ENCODE results near the gene TSPO2. TPM values are rescaled to one million over a fixed set of nuclear protein-coding genes. Genes with fewer than 3 reads are reported as not detected.
A peak's percentile ranks its signal among the peaks of the same experiment; 100 is the strongest.

TSPO2 gene
- total RNA-seq, 1 experiment from 2014 or later, result not detected

- no peak for DNase-seq (ENCODE audit: low read depth)
Measured at GRCh38 chr6:41027241-41027640, 15.0 kb upstream of the TSPO2 start.

- DNase-seq (ENCODE audit: low read depth), result peak; percentile 69
Measured at GRCh38 chr6:41027799-41028560, 14.3 kb upstream of the TSPO2 start.

GRCh38 chr6:41028561-41029412 lies 13.5 kb upstream of the TSPO2 start:
- peak; percentile 17 for DNase-seq (ENCODE audit: low read depth)

- no peak for DNase-seq (ENCODE audit: low read depth)
Measured at GRCh38 chr6:41032830-41033229, 9.4 kb upstream of the TSPO2 start.

GRCh38 chr6:41033776-41034175 lies 8.5 kb upstream of the TSPO2 start:
- DNase-seq (ENCODE audit: low read depth), result no peak

- no peak for DNase-seq (ENCODE audit: low read depth)
Measured at GRCh38 chr6:41036186-41036585, 6.1 kb upstream of the TSPO2 start.

- DNase-seq (ENCODE audit: low read depth), result no peak
Measured at GRCh38 chr6:41036601-41037000, 5.7 kb upstream of the TSPO2 start.

DNA sequence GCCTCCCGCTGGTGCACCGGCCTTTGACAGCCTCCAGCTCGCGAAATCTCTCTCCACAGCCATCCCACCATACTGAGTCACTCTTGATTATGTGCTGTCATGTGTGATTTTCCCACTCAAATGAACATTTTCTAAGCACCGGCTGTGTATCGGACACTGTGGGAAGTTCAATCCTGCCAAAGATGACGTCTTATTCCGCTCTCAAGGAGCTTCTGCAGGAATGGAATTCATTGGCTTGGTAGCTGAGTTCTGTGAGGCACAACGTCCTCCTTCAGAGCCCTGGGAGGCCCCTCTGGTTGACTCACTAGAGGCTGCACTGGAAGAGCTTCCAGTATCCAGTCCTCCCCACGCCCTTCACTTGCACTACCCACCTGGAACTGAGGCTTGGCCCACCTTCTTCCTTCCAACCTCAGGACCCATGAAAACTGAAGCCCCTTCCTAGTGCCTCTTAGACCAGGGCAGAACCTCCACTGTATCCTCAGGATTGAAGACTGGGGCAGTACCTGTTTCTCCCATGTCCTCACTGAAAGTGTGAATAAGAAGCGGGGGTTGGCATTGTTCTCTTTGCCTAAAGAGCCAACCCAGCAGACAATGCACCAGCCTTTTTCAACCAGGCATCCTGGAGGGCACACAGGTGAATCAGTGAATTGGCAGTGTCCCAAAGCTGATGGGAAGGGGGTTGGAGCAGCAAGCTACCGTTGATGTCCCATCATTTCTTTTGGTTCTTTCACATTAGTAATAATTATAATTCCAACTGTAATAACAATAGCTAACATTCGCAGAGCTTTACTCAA lies 5.0 kb upstream of the TSPO2 start:
- no peak for DNase-seq (ENCODE audit: low read depth)

- DNase-seq (ENCODE audit: low read depth), result no peak
Measured at GRCh38 chr6:41038205-41038604, 4.1 kb upstream of the TSPO2 start.

- DNase-seq (ENCODE audit: low read depth), result no peak
Measured at GRCh38 chr6:41039060-41039998, 2.9 kb upstream of the TSPO2 start, which contains the start of gene UNC5CL. TSS of gene UNC5CL (minus strand) at chr6:41039221. CDS start at chr6:41035074, 4,147 bp downstream.

DNA sequence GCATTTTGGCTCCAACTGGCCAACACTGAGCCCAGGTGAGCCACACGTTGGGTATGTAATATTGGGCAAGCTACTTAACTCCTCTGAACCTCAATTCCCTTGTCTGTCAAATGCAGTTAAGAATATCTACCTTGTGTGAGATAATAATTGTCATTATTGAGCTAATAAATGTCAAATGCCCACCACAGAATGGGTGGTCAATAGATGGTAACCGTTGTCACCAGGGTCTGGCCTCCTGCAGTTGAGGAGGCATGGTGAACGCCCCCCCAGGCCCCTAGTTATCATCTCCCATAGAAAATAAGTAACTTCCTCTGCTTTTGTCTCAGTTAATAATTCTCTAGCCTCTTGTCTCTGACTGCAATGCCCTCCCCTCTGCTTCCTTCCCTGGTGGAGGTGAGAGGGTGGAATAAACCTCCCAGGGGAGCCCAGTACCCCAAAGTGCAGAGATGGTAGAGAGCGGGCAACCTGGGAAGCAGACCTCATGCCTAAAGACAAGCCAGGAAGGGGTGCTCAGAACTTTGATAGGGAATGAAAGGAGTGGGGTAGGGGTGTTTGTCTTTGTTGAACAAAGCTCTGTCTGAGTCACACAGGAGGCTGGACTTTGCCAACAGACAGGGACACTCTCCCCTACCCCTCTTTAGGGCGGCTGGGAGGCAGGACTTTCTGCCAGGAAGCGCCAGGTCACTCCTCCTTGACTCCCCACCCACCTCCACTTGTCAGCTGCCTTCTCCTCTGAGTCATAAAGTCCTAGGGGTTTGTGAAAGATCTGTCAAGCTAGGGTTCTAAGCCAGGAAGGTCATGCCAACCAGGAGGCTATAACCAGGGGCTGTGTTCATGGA lies 1.9 kb upstream of the TSPO2 start:
- peak; percentile 30 for DNase-seq (ENCODE audit: low read depth)

- no peak for DNase-seq (ENCODE audit: low read depth)
Measured at GRCh38 chr6:41040940-41041536, 1.2 kb upstream of the TSPO2 start.

DNA sequence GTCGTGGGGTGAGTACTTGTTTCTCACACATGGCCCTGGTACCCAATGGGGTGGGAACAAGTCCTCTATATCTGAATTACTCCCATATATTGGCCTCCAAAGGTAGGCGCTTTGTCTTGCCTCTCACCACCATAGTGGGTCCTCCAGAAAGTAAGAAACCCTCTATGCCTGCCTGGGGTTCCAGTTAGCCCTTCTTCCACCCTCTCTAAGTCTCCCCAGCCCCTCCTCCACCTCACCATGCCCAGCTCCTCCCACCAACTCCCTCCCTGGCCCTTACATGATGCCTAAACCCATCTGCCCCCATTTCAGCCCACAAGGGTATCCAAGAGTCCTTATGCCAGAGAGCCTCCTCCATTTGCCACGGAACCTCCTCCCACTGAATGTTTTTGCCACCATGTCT lies 884 bp downstream of the TSPO2 start:
- no peak for DNase-seq (ENCODE audit: low read depth)

- DNase-seq (ENCODE audit: low read depth), result no peak
Measured at GRCh38 chr6:41045664-41046063, 3.4 kb downstream of the TSPO2 start.

DNA sequence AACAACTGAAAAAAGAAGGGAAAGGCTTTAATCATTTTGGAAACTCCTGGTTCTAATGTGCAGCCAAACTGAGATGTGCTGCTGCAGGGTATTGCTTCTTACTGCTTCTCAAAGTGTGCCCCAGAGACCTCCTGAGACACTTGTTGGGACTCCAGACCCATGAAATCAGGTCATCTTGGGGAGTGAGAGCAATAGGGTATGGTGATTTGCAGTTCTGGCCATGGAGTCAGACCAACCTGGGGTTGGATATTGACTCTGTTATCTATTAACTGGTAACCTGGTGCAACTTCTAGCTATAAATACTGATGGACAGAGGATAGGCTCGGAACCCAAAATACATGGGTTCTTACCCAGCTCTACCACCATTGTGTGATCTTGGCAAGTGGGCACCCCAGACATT lies 3.8 kb downstream of the TSPO2 start:
- no peak for DNase-seq (ENCODE audit: low read depth)

GRCh38 chr6:41047306-41047705 lies 5.0 kb downstream of the TSPO2 start:
- no peak for DNase-seq (ENCODE audit: low read depth)

GRCh38 chr6:41047745-41048732 lies 5.8 kb downstream of the TSPO2 start:
- no peak for DNase-seq (ENCODE audit: low read depth)

DNA sequence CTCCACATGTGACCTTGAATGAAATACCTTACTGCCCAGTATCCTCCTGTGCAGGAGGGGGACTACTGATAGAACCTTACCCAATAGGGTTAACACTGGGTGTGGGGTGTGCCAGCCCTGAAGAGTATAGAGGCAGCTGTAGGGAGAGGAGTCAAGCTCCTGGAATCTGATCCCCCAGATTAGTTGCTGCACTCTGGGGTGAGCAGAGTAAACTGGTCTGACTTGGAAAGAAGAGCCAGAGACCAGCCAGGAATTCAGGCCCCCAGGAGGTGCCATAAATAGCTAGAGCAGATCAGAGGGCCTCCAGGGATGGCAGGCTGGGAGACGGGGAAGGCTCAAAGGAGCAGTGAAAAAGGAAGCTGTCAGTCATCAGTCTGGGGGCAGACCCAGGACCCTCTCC lies 7.3 kb downstream of the TSPO2 start:
- DNase-seq (ENCODE audit: low read depth), result no peak

Measured in RPMI7951 (cell line).